Astrocyte (in vitro differentiated cells and primary cell): ENCODE measurements around the gene ASB3. TPM values are rescaled to one million over a fixed set of nuclear protein-coding genes. Genes with fewer than 3 reads are reported as not detected.
A peak's percentile ranks its signal among the peaks of the same experiment; 100 is the strongest.

ENCODE experiments used
- DNase-seq: peaks from one replicate; pipeline ENCODE4 v3.0.0-alpha.2; 2010; ENCODE audit warnings: low read depth
- FAIRE-seq: peaks from 2 replicates; lab custom pipeline; 2011; peaks lifted over from hg19 to GRCh38; lab: Jason Lieb, UNC
- H2AFZ ChIP-seq: 2 replicates; pipeline ENCODE4 v1.6.0; 2012; ENCODE audit warnings: low read depth, low read length, inconsistent platforms
- H3K27ac ChIP-seq: 2 replicates; pipeline ENCODE4 v1.5.1; 2011; ENCODE audit warnings: low read depth, low read length, inconsistent platforms
- H3K27me3 ChIP-seq: 2 replicates; pipeline ENCODE4 v1.6.0; 2011; ENCODE audit warnings: low read length, inconsistent platforms; ENCODE audit not compliant: insufficient read depth
- H3K36me3 ChIP-seq: 2 replicates; pipeline ENCODE4 v1.5.1; 2011; ENCODE audit warnings: low read length, inconsistent platforms; ENCODE audit not compliant: insufficient read depth
- H3K4me1 ChIP-seq: 2 replicates; pipeline ENCODE4 v1.5.1; 2011; ENCODE audit warnings: low read length, inconsistent platforms; ENCODE audit not compliant: insufficient read depth
- H3K4me2 ChIP-seq: 2 replicates; pipeline ENCODE4 v1.6.0; 2012; ENCODE audit warnings: low read length, inconsistent platforms
- H3K4me3 ChIP-seq: 2 replicates; pipeline ENCODE4 v1.5.1; 2011; ENCODE audit warnings: low read depth, mild to moderate bottlenecking, low read length, inconsistent platforms; ENCODE audit not compliant: insufficient read depth
- H3K79me2 ChIP-seq: 2 replicates; pipeline ENCODE4 v1.6.0; 2012; ENCODE audit warnings: mild to moderate bottlenecking, low read length, inconsistent platforms; ENCODE audit not compliant: insufficient read depth
- H3K9ac ChIP-seq: 2 replicates; pipeline ENCODE4 v1.6.0; 2012; ENCODE audit warnings: mild to moderate bottlenecking, low read length, inconsistent platforms
- H3K9me3 ChIP-seq: 2 replicates; pipeline ENCODE4 v1.5.1; 2012; ENCODE audit warnings: low read depth, mild to moderate bottlenecking, low read length, inconsistent platforms; ENCODE audit not compliant: insufficient read depth
- H4K20me1 ChIP-seq: 2 replicates; pipeline ENCODE4 v1.6.0; 2012; ENCODE audit warnings: low read length, inconsistent platforms; ENCODE audit not compliant: insufficient read depth
- H3K27ac Mint-ChIP-seq: one replicate; pipeline ENCODE4 v1.8.0; 2021; ENCODE audit warnings: mild to moderate bottlenecking, mixed read lengths; ENCODE audit not compliant: unreplicated experiment
- H3K27me3 Mint-ChIP-seq: one replicate; pipeline ENCODE4 v1.8.0; 2021; ENCODE audit warnings: low read depth, mixed read lengths; ENCODE audit not compliant: unreplicated experiment
- H3K36me3 Mint-ChIP-seq: one replicate; pipeline ENCODE4 v1.8.0; 2021; ENCODE audit warnings: low read depth, mixed read lengths; ENCODE audit not compliant: unreplicated experiment
- H3K4me1 Mint-ChIP-seq: one replicate; pipeline ENCODE4 v1.8.0; 2021; ENCODE audit warnings: low read depth, mixed read lengths; ENCODE audit not compliant: unreplicated experiment
- H3K4me3 Mint-ChIP-seq: one replicate; pipeline ENCODE4 v1.8.0; 2021; ENCODE audit warnings: mild to moderate bottlenecking, moderate library complexity, mixed read lengths; ENCODE audit not compliant: unreplicated experiment
- H3K9me3 Mint-ChIP-seq: one replicate; pipeline ENCODE4 v1.8.0; 2021; ENCODE audit warnings: mild to moderate bottlenecking, mixed read lengths; ENCODE audit not compliant: unreplicated experiment
- EZH2 ChIP-seq: IDR thresholded peaks from 2 replicates; pipeline ENCODE4 v1.6.1; 2012; ENCODE audit warnings: mild to moderate bottlenecking, low read length, inconsistent platforms; ENCODE audit not compliant: insufficient read depth
- total RNA-seq: library from RNA; stranded (reverse); gene quantifications from 2 replicates; pipeline ENCODE4 v1.2.1, GENCODE V29; 2021
- TF ChIP-seq, protein P1 (sequence below): IDR thresholded peaks from 2 replicates; pipeline ENCODE4 v1.5.1; 2011; ENCODE audit warnings: low read depth, mild to moderate bottlenecking, inconsistent platforms, low read length, moderate library complexity; ENCODE audit not compliant: insufficient read depth

Gene ASB3
- total RNA-seq, 1 donor from 2014 or later = 26.4 TPM

GRCh38 chr2:53793821-53794220 is 7.1 kb upstream of the ASB3 start:
- Mint-ChIP-seq H3K27ac (no peak overlapping the region), H3K27me3 (no peaks in the 10 kb centered on the region), H3K4me3 (no peak overlapping the region), H3K4me1 (no peaks in the 10 kb centered on the region), H3K9me3 (no peaks in the 10 kb centered on the region), H3K36me3 (no peaks in the 10 kb centered on the region)
- no peak for FAIRE-seq
- Histone ChIP-seq H3K4me1 (no peaks in the 10 kb centered on the region), H3K27me3 (no peaks in the 10 kb centered on the region), H3K79me2 (peaks cover 55% of the 10 kb centered on the region), H3K36me3 (peaks cover 24% of the 10 kb centered on the region), H2AFZ (no peak overlapping the region), H3K4me3 (no peak overlapping the region), H3K9me3 (no peaks in the 10 kb centered on the region), H3K4me2 (no peak overlapping the region), H3K27ac (no peak overlapping the region), H3K9ac (no peak overlapping the region), H4K20me1 (peaks cover 27% of the 10 kb centered on the region)
- DNase-seq = no peak
- TF ChIP-seq, protein P1, sequence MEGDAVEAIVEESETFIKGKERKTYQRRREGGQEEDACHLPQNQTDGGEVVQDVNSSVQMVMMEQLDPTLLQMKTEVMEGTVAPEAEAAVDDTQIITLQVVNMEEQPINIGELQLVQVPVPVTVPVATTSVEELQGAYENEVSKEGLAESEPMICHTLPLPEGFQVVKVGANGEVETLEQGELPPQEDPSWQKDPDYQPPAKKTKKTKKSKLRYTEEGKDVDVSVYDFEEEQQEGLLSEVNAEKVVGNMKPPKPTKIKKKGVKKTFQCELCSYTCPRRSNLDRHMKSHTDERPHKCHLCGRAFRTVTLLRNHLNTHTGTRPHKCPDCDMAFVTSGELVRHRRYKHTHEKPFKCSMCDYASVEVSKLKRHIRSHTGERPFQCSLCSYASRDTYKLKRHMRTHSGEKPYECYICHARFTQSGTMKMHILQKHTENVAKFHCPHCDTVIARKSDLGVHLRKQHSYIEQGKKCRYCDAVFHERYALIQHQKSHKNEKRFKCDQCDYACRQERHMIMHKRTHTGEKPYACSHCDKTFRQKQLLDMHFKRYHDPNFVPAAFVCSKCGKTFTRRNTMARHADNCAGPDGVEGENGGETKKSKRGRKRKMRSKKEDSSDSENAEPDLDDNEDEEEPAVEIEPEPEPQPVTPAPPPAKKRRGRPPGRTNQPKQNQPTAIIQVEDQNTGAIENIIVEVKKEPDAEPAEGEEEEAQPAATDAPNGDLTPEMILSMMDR = no peak
- no peak for TF ChIP-seq EZH2

- Mint-ChIP-seq H3K4me3 (no peak overlapping the region), H3K27ac (no peak overlapping the region), H3K36me3 (peaks cover 2% of the 10 kb centered on the region), H3K27me3 (no peaks in the 10 kb centered on the region), H3K4me1 (peaks cover 4% of the 10 kb centered on the region), H3K9me3 (no peaks in the 10 kb centered on the region)
- Histone ChIP-seq H3K4me3 (no peak overlapping the region), H3K9ac (no peak overlapping the region), H3K27ac (no peak overlapping the region), H3K9me3 (no peaks in the 10 kb centered on the region), H3K4me2 (no peak overlapping the region), H3K27me3 (no peaks in the 10 kb centered on the region), H2AFZ (no peak overlapping the region), H3K36me3 (peaks cover 20% of the 10 kb centered on the region), H3K79me2 (peaks cover 60% of the 10 kb centered on the region), H3K4me1 (peaks cover 2% of the 10 kb centered on the region), H4K20me1 (peaks cover 30% of the 10 kb centered on the region)
- TF ChIP-seq, protein P1 = no peak
- no peak for TF ChIP-seq EZH2
- DNase-seq (no peak), FAIRE-seq (no peak)
Observed at GRCh38 chr2:53793261-53793660, 6.5 kb upstream of the ASB3 start.

DNA sequence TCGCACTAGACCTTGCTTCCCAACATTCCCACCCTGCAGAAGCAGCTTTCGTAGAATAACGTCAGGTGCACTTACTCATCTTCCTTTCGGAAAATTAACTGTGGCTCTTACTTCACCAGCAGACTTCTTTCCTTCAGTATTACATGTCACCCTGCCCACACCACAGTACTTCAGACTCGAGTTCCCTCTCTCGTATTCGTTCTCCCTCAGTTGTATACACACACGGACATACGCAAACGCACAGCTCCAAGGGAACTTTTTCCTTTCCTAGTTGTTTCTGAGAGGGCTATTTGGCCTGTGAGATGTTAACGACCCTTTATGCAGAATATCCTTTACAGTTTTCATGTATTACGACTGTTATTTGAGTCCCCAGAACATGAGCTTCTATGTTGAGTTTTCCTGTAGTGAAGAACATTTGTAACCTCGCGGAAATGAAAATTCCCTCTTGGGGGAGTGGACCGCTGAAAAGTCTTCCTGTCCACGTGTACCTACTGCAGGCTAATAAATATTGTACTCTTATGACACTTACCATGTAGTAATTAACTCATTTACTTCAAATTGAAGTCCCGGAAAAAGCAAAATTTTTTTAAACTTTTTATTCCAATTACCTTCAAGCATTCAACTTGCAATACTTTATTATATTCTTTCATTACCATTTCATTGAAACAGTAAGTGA is 999 bp upstream of the ASB3 start:
- H3K4me1 Mint-ChIP-seq = peaks cover 22% of the 10 kb centered on the region
- no peaks in the 10 kb centered on the region for H3K9me3 Mint-ChIP-seq
- H3K9ac ChIP-seq = peak overlapping the region; percentile 98
- peak overlapping the region; percentile 94 for H3K27ac ChIP-seq
- H3K4me3 ChIP-seq = peak overlapping the region; percentile 99
- peaks cover 41% of the 10 kb centered on the region for H4K20me1 ChIP-seq
- peaks cover 100% of the 10 kb centered on the region for H3K79me2 ChIP-seq
- peak overlapping the region; percentile 47 for H3K27ac Mint-ChIP-seq
- H3K36me3 Mint-ChIP-seq = peaks cover 2% of the 10 kb centered on the region
- peak overlapping the region; percentile 90 for H3K4me2 ChIP-seq
- no peaks in the 10 kb centered on the region for H3K36me3 ChIP-seq
- peak overlapping the region; percentile 94 for H2AFZ ChIP-seq
- H3K9me3 ChIP-seq = no peaks in the 10 kb centered on the region
- peak; percentile 44 for DNase-seq
- no peaks in the 10 kb centered on the region for H3K27me3 Mint-ChIP-seq
- TF ChIP-seq, protein P1 = no peak
- no peak for TF ChIP-seq EZH2
- H3K4me1 ChIP-seq = peaks cover 19% of the 10 kb centered on the region
- no peak for FAIRE-seq
- no peaks in the 10 kb centered on the region for H3K27me3 ChIP-seq
- H3K4me3 Mint-ChIP-seq = peak overlapping the region; percentile 91
